GM21576 (cell line): ENCODE data around the gene YBEY.
"Not testable (repeated sequence)": the region's sequence is repeated elsewhere in the genome, so short reads cannot be mapped to it uniquely, and the experiment has no call there.

Experiments
- ATAC-seq: cut with Tn5 transposase; IDR thresholded peaks from one replicate; pipeline ENCODE4 v1.9.1; 2021; ENCODE audit warnings: mild to moderate bottlenecking, moderate library complexity; ENCODE audit not compliant: unreplicated experiment

YBEY gene

GRCh38 chr21:46285761-46286647, at the start of gene YBEY:
Gene YBEY (plus strand): TSS chr21:46286342. CDS start chr21:46286914, 572 bp downstream.
- peak; percentile 80 for ATAC-seq

DNA sequence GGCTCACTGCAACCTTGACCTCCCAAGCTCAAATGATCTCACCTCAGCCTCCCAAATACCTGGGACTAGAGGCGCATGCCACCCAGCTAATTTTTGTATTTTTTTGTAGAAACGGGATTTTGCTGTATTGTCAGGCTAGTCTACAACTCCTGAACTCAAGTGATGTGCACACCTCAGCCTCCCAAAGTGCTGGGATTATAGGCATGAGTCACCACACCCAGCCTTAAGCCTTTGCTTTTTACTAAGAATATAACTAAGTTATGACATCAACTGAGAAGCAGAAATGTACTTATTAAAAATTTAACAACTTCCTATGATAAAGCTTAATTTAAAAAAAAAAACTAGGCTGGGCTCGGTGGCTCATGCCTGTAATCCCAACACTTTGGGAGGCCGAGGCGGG, 48.7 kb upstream of the YBEY start:
- ATAC-seq: no peak

- no peak for ATAC-seq
These were observed 46.3 kb upstream of the YBEY start for GRCh38 chr21:46239817-46240325.

- not testable (repeated sequence) for ATAC-seq
These were observed 44.6 kb upstream of the YBEY start for GRCh38 chr21:46241577-46241976.

GRCh38 chr21:46243325-46243724, 42.8 kb upstream of the YBEY start:
- no peak for ATAC-seq

GRCh38 chr21:46243960-46244361, 42.2 kb upstream of the YBEY start:
- ATAC-seq: no peak

GRCh38 chr21:46244602-46245001, 41.5 kb upstream of the YBEY start:
- ATAC-seq: no peak

DNA sequence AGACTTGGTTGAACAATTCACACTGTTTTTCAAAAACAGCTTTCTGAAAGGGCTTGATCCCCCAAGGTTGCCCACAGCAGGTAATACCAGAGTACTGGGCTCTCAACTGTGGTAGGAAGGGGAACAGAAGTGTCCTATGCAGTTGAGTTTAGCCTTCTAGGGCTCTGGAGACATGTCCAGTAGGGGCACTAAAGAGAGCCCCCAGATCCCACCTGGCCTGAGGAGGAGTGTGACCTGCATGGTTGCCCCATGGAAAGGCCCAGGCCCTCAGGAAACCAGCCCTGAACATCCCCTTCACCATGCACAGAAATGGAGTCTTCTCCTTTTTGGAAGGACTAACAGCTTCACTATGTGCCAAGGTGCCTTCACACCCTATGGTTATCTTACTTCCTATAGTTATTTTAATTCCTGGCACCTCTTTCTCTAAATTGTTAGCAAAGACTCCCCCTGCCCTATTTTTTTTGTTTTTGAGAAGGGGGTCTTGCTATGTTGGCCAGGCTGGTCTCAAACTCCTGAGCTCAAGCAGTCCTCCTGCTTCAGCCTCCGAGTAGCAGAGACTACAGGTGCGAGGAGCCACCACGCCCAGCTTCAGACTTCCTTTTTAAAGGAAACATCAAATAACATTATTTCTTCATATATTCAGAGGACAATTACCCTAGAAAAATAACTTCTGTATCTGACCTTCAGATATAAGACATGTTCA, 40.8 kb upstream of the YBEY start:
- ATAC-seq: no peak

GRCh38 chr21:46246345-46246744, 39.8 kb upstream of the YBEY start:
- no peak for ATAC-seq

DNA sequence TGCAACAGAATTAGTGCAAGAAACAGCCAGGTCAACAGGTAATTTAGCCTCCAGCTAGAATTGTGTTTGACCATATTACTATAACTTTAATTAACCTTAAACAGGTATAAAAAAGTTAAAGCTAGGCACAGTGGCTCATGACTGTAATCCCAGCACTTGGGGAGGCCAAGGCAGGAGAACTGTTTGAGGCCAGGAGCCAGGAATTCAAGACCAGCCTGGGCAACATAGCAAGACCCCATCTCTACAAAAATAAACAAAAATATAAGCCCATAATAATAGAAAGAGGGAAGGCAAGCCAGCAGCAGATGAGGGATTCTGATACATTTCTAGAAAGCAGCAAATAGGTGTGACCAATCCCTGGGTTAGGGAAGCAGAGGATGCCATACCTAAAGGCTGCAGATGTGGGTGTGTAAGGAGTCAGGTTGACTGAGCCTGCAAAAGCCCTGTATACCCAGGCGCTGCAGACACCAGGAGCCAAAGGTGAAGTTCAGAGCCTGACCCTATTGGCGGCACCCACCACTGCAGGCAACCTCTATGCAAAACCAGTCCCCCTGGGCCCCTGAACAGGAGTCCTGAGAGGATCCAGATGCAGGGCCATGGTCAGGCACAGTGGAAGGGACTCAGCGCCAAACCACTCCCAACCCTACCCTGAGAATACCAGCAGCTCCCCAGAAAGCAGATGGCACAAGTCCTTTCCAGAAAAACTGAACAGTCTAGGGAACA, 38.3 kb upstream of the YBEY start:
- no peak for ATAC-seq

- no peak for ATAC-seq
These were observed 37.7 kb upstream of the YBEY start for GRCh38 chr21:46248422-46248782.

DNA sequence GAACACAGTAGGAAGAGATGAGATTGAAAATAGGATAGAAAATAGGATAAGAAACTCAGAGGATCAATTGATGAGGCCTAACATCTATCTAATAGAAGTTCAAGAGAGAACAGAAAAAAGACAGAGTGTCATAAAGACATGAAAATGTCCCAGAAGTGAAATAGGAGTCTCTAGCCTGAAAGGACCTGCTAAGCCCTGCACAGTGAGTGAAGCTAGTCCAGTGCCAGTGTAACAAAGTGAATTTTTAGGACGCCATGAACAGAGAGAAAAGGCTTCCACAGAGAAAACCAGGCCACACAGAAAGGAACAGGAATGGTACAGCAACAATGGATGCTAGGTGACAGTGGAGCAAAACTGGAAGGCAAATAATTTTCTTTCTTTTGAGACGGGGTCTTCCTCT, 37.3 kb upstream of the YBEY start:
- no peak for ATAC-seq

GRCh38 chr21:46250146-46250725, 35.9 kb upstream of the YBEY start:
- ATAC-seq: no peak

GRCh38 chr21:46252840-46253239, 33.3 kb upstream of the YBEY start:
- ATAC-seq: no peak

DNA sequence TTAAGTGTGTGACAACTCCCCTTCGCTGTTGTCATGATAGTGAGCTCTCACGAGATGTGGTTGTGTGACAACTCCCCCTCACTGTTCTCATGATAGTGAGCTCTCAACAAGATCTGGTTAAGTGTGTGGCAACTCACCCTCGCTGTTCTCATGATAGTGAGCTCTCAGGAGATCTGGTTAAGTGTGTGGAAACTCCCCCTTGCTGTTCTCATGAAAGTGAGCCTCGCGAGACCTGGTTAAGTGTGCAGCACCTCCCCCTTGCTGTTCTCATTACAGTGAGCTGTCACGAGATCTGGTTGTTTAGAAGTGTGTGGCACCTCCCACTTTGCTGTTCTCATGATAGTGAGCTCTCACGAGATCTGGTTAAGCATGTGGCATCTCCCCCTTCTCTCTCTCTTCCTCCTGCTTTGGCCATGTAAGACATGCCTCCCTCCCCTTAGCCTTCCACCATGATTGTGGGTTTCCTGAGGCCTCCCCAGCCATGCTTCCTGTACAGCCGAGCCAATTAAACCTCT, 32.5 kb upstream of the YBEY start:
- ATAC-seq: peak; percentile 47

DNA sequence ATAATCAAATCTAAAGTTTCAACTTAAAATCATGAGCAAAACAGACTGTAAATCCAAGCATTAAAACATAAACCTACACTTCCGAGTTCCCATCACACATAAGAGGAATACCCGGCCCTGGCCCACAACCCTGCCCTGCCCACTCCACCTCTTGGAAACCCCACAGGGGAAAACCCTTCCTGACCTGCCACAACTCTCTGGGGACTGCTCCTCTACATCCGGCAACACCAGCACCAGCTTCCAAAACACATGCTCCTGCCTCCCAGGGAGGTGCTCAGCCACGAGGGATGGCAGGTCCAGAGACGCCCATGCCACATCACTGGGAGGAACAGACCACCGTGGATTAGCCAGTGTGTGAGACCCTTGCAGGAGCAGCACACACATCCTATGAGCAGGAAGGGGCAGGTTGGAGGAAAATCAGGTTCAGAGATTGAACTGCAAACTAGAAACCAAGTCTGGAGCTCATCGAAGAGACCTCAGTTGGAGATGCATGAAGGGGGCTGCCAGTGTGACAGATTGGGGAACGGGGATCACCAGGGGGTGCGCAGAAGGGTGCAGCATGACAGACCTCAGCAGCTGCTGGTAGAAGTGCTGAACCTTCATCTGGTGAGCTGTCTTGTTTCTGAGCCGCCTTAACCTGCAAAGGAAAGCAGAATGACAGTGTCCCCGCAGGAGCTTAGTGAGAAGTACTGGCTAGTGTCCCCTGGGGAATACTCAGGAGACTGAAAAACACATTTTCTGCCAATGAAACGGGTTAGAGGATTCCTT, 31.8 kb upstream of the YBEY start:
- ATAC-seq: no peak

DNA sequence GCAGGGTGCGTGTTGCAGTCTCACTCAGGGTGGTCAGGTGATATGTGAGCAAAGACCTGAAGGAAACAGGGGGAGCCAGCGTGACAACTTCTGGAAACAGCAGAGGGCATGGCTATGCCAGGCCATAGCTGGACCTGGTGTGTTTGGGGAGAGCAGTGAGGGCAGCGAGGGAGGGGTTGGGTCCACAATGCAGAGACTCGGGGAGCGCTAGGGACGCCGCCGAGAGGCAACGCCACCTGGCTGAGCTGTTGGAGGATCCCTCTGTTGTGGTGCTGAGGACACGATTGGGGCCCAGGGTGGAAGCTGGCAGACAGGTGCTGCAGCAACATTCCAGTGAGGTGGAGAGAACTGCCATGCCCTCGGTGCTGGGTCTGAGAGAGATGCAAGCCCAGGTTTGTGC, 31.0 kb upstream of the YBEY start:
- ATAC-seq: no peak

GRCh38 chr21:46255758-46256337, 30.3 kb upstream of the YBEY start:
- ATAC-seq: no peak

- no peak for ATAC-seq
These were observed 29.6 kb upstream of the YBEY start for GRCh38 chr21:46256501-46256994.
